Small intestine (tissue), 16 donors: ENCODE measurements around the gene VEGFD. TPM values are rescaled to one million over a fixed set of nuclear protein-coding genes. Genes with fewer than 3 reads are reported as not detected.

Experiments used
- DNase-seq, 2 donors: peaks; one replicate each; pipeline versions ENCODE4 v3.0.0 to v3.0.0-alpha.2; 2013
- FAIRE-seq: peaks from 2 replicates; lab custom pipeline; 2012; peaks lifted over from hg19 to GRCh38; lab: Jason Lieb, UNC
- H3K27ac ChIP-seq, 3 donors: one replicate each; pipeline ENCODE4 v1.5.1; 2013; ENCODE audit warnings: low read length in 2 of 3, mild to moderate bottlenecking in 2 of 3, control low read depth in 1 of 3, inconsistent platforms in 1 of 3, low read depth in 1 of 3, moderate library complexity in 1 of 3
- H3K27me3 ChIP-seq, 3 donors: one replicate each; pipeline ENCODE4 v1.6.1; 2013; ENCODE audit warnings: low read length in 3 of 3, inconsistent platforms in 1 of 3; ENCODE audit not compliant: control insufficient read depth in 3 of 3, insufficient read depth in 3 of 3
- H3K36me3 ChIP-seq, 3 donors: one replicate each; pipeline ENCODE4 v1.6.1; 2013; ENCODE audit warnings: low read length in 3 of 3, inconsistent platforms in 1 of 3, low read depth in 1 of 3, mild to moderate bottlenecking in 1 of 3, moderate library complexity in 1 of 3; ENCODE audit not compliant: control insufficient read depth in 3 of 3, insufficient read depth in 2 of 3
- H3K4me1 ChIP-seq, 3 donors: one replicate each; pipeline ENCODE4 v1.6.1; 2013; ENCODE audit warnings: low read length in 2 of 3, inconsistent platforms in 1 of 3, low read depth in 1 of 3, mild to moderate bottlenecking in 1 of 3, moderate library complexity in 1 of 3; ENCODE audit not compliant: control insufficient read depth in 3 of 3, insufficient read depth in 2 of 3
- H3K4me3 ChIP-seq, 3 donors: one replicate each; pipeline ENCODE4 v1.5.1; 2013; ENCODE audit warnings: low read length in 3 of 3, control low read depth in 1 of 3, inconsistent platforms in 1 of 3, low read depth in 1 of 3, mild to moderate bottlenecking in 1 of 3, moderate library complexity in 1 of 3
- H3K9me3 ChIP-seq, 2 donors: one replicate each; pipeline ENCODE4 v1.6.1; 2013; ENCODE audit warnings: low read depth in 1 of 2, low read length in 1 of 2; ENCODE audit not compliant: control insufficient read depth in 2 of 2, insufficient read depth in 1 of 2
- WGBS, 3 donors: extraction: QIAGEN DNeasy Blood & Tissue Kit; methylation state at CpG; one replicate each; pipeline ENCODE4 v1.1.7; 2013; 5-methylcytosine and 5-hydroxymethylcytosine counted together
- long read RNA-seq, 10 donors: transcript quantifications; one replicate each; lab custom pipeline, GENCODE V29; 2026
- polyA plus RNA-seq, 4 donors: library from polyadenylated mRNA; stranded (reverse) in 3 of 4; unstranded in 1 of 4; fragments of 200-250 nt in 3 of 4; fragments of 120-200 nt in 1 of 4; gene quantifications; one replicate each; pipeline versions ENCODE4 v1.2.1 to v1.2.3, GENCODE V29; 2013
- donor health status: healthy with polysubstance abuse.
- donor health status: control.
- donor health status: control.
- donor health status: Bipolar disorder and iron deficiency.
- donor health status: healthy.

Gene VEGFD, protein sequence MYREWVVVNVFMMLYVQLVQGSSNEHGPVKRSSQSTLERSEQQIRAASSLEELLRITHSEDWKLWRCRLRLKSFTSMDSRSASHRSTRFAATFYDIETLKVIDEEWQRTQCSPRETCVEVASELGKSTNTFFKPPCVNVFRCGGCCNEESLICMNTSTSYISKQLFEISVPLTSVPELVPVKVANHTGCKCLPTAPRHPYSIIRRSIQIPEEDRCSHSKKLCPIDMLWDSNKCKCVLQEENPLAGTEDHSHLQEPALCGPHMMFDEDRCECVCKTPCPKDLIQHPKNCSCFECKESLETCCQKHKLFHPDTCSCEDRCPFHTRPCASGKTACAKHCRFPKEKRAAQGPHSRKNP
- polyA plus RNA-seq, result 1 to 10 TPM in 3 of 4 donors, under 1 TPM in 1; 0.13 to 1.6 (median 1.1) TPM
- long read RNA-seq, donor 1, result 0 reads
- long read RNA-seq, donor 2, result 0 reads
- long read RNA-seq, donor 3, result 0 reads
- long read RNA-seq, donor 4, result 0 reads
- long read RNA-seq, donor 5, result 0 reads
- long read RNA-seq, donor 6, partial matches to known transcripts, result 0 of 1 reads
- long read RNA-seq, donor 6, other reads (novel, unspliced or antisense), result 0 of 1 reads
- long read RNA-seq, donor 7, result 0 reads
- long read RNA-seq, donor 8, result 0 reads
- long read RNA-seq, donor 9, result 0 reads
- long read RNA-seq, donor 10, result 0 reads

DNA sequence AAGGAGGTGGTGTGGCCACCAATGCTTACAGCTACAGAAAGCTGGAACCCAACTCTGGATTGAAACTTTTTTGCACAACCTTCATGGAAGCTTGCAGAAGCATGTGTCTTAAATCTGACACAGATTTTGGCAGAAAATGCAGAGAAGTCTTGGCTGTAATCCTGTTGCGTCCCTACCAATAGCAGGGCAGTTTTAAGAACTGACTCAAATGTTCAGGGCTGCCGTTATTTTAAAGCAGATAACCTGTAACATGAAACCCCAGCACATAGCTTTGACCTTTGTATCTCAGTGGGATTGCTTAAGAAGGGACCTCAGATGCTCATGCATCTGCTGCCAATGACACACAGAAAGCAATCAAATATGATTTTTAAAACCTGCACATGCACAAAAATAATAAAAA, at the start of gene VEGFD:
VEGFD (minus strand) TSS at position 110 of the 400 bp plus-strand sequence. CDS start 467 bp downstream, outside the sequence.
- Histone ChIP-seq H3K27ac (no peak within 1 kb of the TSS), H3K27me3 (no peaks in the 10 kb centered on the region), H3K36me3 (no peaks in the 10 kb centered on the region), H3K4me3 (no peak within 1 kb of the TSS), H3K4me1 (no peaks in the 10 kb centered on the region), H3K9me3 (no peaks in the 10 kb centered on the region)
- FAIRE-seq (no peak), DNase-seq (peak in 1 of 2 donors; percentile 17)
- 15 to 39% (median 38%) methylated on average over 2 of the region's 2 CpGs for WGBS, 3 donors

DNA sequence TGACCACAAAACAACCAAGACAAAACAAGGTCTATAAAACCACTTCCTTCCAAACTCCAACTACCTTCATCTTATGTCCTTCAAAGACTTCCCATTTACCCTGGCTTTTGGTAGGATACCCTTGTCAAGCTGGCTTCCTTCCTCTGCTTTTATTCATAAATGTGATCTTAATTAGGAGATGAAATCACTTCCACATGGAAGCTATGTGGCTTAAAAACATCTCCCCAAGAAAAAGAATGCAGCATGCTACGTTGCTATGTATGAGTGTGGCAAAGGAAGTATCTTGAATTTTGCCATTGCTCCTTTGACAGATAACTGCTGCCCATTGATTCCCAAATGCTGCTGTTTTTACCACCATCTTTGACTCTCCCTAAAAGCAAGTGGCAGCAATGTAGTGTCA, 46.4 kb upstream of the VEGFD start:
- H3K4me3 ChIP-seq, result no peak overlapping the region
- DNase-seq (no peak), FAIRE-seq (no peak)
- WGBS, 3 donors, result 31 to 91% (median 56%) methylated on average over 1 of the region's 1 CpG
- no peak overlapping the region for H3K27ac ChIP-seq
- H3K9me3 ChIP-seq, result no peaks in the 10 kb centered on the region
- H3K4me1 ChIP-seq, result no peaks in the 10 kb centered on the region
- no peaks in the 10 kb centered on the region for H3K36me3 ChIP-seq
- H3K27me3 ChIP-seq, result no peaks in the 10 kb centered on the region

DNA sequence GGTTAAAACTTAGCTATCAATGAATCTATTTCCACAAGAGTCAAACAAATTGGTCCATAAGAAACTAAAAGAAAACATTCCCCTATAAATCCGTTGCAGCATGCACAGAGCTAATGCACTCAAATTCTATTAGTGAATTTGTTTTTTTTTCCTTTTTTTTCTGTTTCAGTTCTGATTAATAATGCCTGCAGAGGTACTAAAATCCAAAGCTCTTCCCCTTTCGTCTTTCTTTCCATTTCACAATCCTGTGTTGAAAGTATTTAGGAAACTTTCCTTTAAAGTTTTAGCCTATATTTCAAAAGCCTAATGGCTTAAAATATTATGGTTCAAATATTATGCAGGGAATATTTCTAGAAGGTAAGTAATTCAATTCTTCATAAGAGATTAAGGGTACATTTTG, 45.9 kb upstream of the VEGFD start:
- Histone ChIP-seq H3K9me3 (no peaks in the 10 kb centered on the region), H3K4me3 (no peak overlapping the region), H3K27me3 (no peaks in the 10 kb centered on the region), H3K36me3 (no peaks in the 10 kb centered on the region), H3K4me1 (no peaks in the 10 kb centered on the region), H3K27ac (no peak overlapping the region)
- DNase-seq, result no peak
- no peak for FAIRE-seq
- 66 to 84% (median 75%) methylated on average over 2 of the region's 2 CpGs for WGBS, 3 donors

DNA sequence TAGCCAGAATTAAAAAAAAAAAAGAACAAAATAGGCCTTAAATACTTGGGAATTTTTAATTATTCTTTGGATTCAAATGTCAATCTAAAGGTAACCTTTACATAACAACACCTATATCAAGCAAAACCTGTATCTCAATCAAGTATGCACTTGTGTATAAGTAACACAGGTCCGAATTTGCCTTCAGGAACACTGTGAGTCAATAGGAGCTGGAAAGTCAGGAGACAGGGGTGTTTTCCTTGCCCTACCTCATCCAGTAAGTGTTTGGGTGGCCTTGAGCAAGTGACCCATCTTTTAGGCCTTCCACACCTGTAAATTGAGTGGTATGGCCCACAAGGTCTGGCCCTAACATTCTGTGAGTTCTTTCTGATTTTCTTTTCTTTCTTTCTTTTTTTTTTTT, 40.8 kb upstream of the VEGFD start:
- Histone ChIP-seq H3K9me3 (no peaks in the 10 kb centered on the region), H3K4me3 (no peak overlapping the region), H3K27me3 (no peaks in the 10 kb centered on the region), H3K27ac (no peak overlapping the region), H3K4me1 (no peaks in the 10 kb centered on the region), H3K36me3 (no peaks in the 10 kb centered on the region)
- FAIRE-seq (no peak), DNase-seq (no peak)
- 62 to 86% (median 84%) methylated on average over 1 of the region's 1 CpG for WGBS, 3 donors

DNA sequence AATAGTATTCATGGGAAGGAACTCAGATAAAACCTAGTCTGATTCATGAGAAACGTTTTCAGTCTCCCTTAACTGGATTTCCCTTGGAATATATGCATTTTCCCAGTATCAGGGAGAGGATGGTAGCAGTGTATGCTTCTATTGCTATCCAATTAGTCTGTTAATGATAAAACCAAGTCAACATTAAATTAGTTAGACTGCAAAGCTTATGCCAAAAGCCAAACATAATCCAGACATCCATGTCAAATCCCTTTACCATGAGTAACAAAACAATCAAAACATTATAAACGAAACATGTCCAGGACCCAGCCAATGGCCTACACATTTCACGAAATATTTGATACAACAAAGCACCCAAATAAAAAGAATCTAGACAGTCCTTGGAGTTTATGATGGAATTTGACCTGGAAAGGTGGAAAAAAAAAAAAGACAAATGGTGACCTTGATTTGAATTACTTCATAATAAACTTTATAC, 34.5 kb upstream of the VEGFD start:
- no peak overlapping the region for H3K4me3 ChIP-seq
- H3K36me3 ChIP-seq, result no peaks in the 10 kb centered on the region
- WGBS, 3 donors, result 55 to 65% (median 64%) methylated on average over 3 of the region's 3 CpGs
- no peak overlapping the region for H3K27ac ChIP-seq
- peaks cover 0 to 4% of the 10 kb centered on the region in 2 donors for H3K9me3 ChIP-seq
- H3K27me3 ChIP-seq, result no peaks in the 10 kb centered on the region
- no peak for FAIRE-seq
- H3K4me1 ChIP-seq, result no peaks in the 10 kb centered on the region
- no peak for DNase-seq

DNA sequence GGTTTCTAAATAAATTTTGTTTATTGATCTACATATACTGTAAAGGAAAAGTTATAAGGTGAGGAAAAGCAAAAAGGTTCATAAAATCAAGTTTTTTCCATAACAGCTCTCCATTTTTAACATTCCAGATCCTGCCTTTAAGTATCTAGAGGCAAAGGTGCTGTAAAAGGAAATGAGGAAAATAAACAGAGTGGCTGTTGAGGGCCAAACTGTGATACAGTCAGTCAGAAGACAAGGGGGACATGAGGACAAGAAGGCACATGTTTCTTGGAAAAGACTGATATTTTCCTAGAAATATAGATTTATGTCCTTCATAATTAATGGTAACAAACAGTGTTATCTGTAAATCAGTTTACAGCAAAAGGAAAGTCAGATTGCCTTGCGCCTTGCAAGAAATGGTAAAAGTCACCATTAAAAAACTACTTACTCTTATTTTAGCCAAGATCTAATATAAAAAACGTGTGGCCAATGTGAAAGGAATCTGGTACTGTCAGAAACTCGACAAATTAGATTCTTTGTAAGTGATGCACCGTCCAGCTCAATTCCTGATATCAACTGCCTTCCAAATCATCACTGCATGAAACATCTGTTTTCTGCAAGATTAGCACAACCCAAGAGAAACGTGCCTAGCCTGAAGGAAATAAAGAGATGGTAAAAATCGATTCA, 34.0 kb upstream of the VEGFD start:
- Histone ChIP-seq H3K9me3 (peaks cover 0 to 4% of the 10 kb centered on the region in 2 donors), H3K27me3 (no peaks in the 10 kb centered on the region), H3K27ac (no peak overlapping the region), H3K4me3 (no peak overlapping the region), H3K36me3 (no peaks in the 10 kb centered on the region), H3K4me1 (no peaks in the 10 kb centered on the region)
- WGBS, 3 donors, result 65 to 83% (median 69%) methylated on average over 6 of the region's 6 CpGs
- DNase-seq (no peak), FAIRE-seq (no peak)

DNA sequence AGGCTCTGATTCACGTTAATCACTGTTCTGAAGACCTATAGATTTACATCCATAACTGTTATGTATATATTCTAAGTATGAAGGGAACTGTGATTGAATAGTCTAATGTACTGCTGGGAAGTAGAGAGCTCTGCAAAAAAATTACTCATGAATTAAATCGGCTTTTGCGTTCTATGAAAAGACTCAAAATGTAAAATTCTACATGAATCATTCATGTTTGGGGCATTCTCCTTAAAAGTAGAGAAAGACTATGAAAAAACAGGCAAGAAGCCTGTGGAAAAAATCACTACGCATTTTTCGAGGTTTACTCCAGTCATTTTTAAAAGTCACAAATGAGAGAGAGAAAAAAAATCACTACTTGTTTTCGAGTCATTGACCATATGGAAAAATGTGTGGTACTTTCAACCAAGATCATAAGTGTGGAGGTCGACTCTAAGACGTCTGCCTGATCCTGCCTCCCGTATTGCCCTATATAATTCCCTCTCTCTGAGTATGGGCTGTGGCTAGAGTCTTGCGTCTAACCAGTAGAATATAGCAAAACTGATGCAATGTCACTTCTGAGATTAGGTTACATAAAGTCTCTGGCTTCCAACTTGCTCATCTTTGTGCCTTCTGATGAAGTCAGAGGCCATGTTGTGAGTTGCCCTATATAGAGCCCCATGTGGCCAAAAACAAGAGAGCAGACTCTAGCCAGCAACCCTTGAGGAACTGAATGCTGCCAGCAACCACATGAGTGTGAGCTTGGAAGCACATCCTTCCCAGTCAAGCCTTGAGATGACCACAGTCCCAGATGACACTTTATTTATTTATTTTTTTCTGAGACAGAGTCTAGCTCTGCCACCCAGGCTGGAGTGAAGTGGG, 32.1 kb upstream of the VEGFD start:
- no peak for FAIRE-seq
- 77 to 86% (median 79%) methylated on average over 10 of the region's 10 CpGs for WGBS, 3 donors

DNA sequence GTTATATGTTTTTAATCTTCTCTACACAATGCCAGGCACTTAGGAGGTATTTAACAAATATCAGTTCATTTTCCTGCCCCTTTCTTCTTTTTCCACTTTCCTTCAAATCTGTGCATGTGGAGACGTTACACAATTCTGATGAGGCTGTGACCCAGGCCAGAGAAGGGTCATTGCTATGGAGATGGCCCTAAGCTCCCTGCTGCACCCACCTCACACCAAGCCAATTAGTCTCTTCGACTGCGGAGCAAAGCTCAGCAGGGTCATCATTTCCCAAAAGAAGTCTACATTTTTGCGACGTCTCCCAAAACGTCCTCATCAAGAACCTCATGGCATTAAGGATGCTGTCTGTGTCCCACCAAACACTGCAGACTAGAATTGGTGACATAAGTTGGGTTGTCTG, 28.9 kb upstream of the VEGFD start:
- Histone ChIP-seq H3K4me3 (no peak overlapping the region), H3K27ac (no peak overlapping the region), H3K27me3 (no peaks in the 10 kb centered on the region), H3K4me1 (no peaks in the 10 kb centered on the region), H3K9me3 (peaks cover 0 to 4% of the 10 kb centered on the region in 2 donors), H3K36me3 (no peaks in the 10 kb centered on the region)
- DNase-seq, result no peak
- no peak for FAIRE-seq
- WGBS, 3 donors, result 77 to 81% (median 79%) methylated on average over 6 of the region's 6 CpGs

More for the DNA sequence above, 32.1 kb upstream of the VEGFD start:
- H3K4me1 ChIP-seq, result no peaks in the 10 kb centered on the region
- no peak overlapping the region for H3K4me3 ChIP-seq
- no peaks in the 10 kb centered on the region for H3K27me3 ChIP-seq
- DNase-seq, result no peak
- peaks cover 0 to 4% of the 10 kb centered on the region in 2 donors for H3K9me3 ChIP-seq
- H3K27ac ChIP-seq, result no peak overlapping the region
- H3K36me3 ChIP-seq, result no peaks in the 10 kb centered on the region
